ENCODE data around the gene UGT8. TPM values are rescaled to one million over a fixed set of nuclear protein-coding genes. Genes with fewer than 3 reads are reported as not detected.
"Not testable (repeated sequence)": the region's sequence is repeated elsewhere in the genome, so short reads cannot be mapped to it uniquely, and the experiment has no call there.

Gene UGT8
- total RNA-seq: 0.12 TPM in 1 of 2 replicates, not detected in the other

- intact Hi-C loops (cut with micrococcal nuclease): no loop called here
These were observed at the start of gene UGT8 for GRCh38 chr4:114598191-114599121. TSS of gene UGT8 (plus strand) at chr4:114598807. CDS start at chr4:114622881, 24,074 bp downstream.

GRCh38 chr4:114549638-114550037 is 49.0 kb upstream of the UGT8 start:
- intact Hi-C loops (cut with micrococcal nuclease): no loop called here

- intact Hi-C loops (cut with micrococcal nuclease): no loop called here
These were observed 40.1 kb upstream of the UGT8 start for GRCh38 chr4:114558446-114559020.

- intact Hi-C loops (cut with micrococcal nuclease): no loop called here
These were observed 37.0 kb upstream of the UGT8 start for GRCh38 chr4:114561590-114561989.

GRCh38 chr4:114562176-114562904 is 36.3 kb upstream of the UGT8 start:
- intact Hi-C loops (cut with micrococcal nuclease): no loop called here

GRCh38 chr4:114563536-114564315 is 34.9 kb upstream of the UGT8 start:
- intact Hi-C loops (cut with micrococcal nuclease): no loop called here

- intact Hi-C loops (cut with micrococcal nuclease): no loop called here
These were observed 21.2 kb upstream of the UGT8 start for GRCh38 chr4:114577386-114577785.

- intact Hi-C loops (cut with micrococcal nuclease): no loop called here
These were observed 16.0 kb upstream of the UGT8 start for GRCh38 chr4:114582621-114583020.

GRCh38 chr4:114588305-114588704 is 10.3 kb upstream of the UGT8 start:
- intact Hi-C loops (cut with micrococcal nuclease): no loop called here

GRCh38 chr4:114590360-114590759 is 8.2 kb upstream of the UGT8 start:
- intact Hi-C loops (cut with micrococcal nuclease): not testable (repeated sequence)

GRCh38 chr4:114593526-114593925 is 5.1 kb upstream of the UGT8 start:
- intact Hi-C loops (cut with micrococcal nuclease): no loop called here

- intact Hi-C loops (cut with micrococcal nuclease): no loop called here
These were observed 3.4 kb upstream of the UGT8 start for GRCh38 chr4:114595207-114595606.

GRCh38 chr4:114595921-114596320 is 2.7 kb upstream of the UGT8 start:
- intact Hi-C loops (cut with micrococcal nuclease): no loop called here

- intact Hi-C loops (cut with micrococcal nuclease): no loop called here
These were observed 1.0 kb upstream of the UGT8 start for GRCh38 chr4:114597410-114598115.

GRCh38 chr4:114599231-114599902 is 760 bp downstream of the UGT8 start:
- intact Hi-C loops (cut with micrococcal nuclease): no loop called here

GRCh38 chr4:114599903-114600552 is 1.4 kb downstream of the UGT8 start:
- intact Hi-C loops (cut with micrococcal nuclease): no loop called here

GRCh38 chr4:114600672-114601071 is 2.1 kb downstream of the UGT8 start:
- intact Hi-C loops (cut with micrococcal nuclease): no loop called here

GRCh38 chr4:114601304-114602052 is 2.9 kb downstream of the UGT8 start:
- intact Hi-C loops (cut with micrococcal nuclease): no loop called here

- intact Hi-C loops (cut with micrococcal nuclease): no loop called here
These were observed 4.9 kb downstream of the UGT8 start for GRCh38 chr4:114603497-114603896.
